Measurements from ENCODE around the gene NRDE2.

Gene NRDE2

GRCh38 chr14:90295870-90296516 lies 35.7 kb downstream of the NRDE2 start:
- DNase-seq (ENCODE audit: low spot score): no peak

GRCh38 chr14:90294872-90295271 lies 36.9 kb downstream of the NRDE2 start:
- DNase-seq (ENCODE audit: low spot score): no peak

GRCh38 chr14:90293766-90294730 lies 37.7 kb downstream of the NRDE2 start:
- no peak for DNase-seq (ENCODE audit: low spot score)

- no peak for DNase-seq (ENCODE audit: low spot score)
These were observed 40.0 kb downstream of the NRDE2 start for GRCh38 chr14:90291699-90292098.

- DNase-seq (ENCODE audit: low spot score): no peak
These were observed 41.3 kb downstream of the NRDE2 start for GRCh38 chr14:90290337-90291011.

- peak; percentile 42 for DNase-seq (ENCODE audit: low spot score)
These were observed 42.9 kb downstream of the NRDE2 start for GRCh38 chr14:90288651-90289355.

GRCh38 chr14:90287791-90288190 lies 44.0 kb downstream of the NRDE2 start:
- DNase-seq (ENCODE audit: low spot score): peak; percentile 88

GRCh38 chr14:90281756-90282155 lies 50.0 kb downstream of the NRDE2 start:
- DNase-seq (ENCODE audit: low spot score): no peak

- DNase-seq (ENCODE audit: low spot score): no peak
These were observed 50.5 kb downstream of the NRDE2 start for GRCh38 chr14:90281261-90281660.

- DNase-seq (ENCODE audit: low spot score): no peak
These were observed 51.6 kb downstream of the NRDE2 start for GRCh38 chr14:90280096-90280495.

GRCh38 chr14:90278199-90279175 lies 53.3 kb downstream of the NRDE2 start:
- DNase-seq (ENCODE audit: low spot score): no peak

GRCh38 chr14:90277581-90278198 lies 54.1 kb downstream of the NRDE2 start:
- no peak for DNase-seq (ENCODE audit: low spot score)

GRCh38 chr14:90276646-90277367 lies 54.9 kb downstream of the NRDE2 start:
- peak; percentile 55 for DNase-seq (ENCODE audit: low spot score)

GRCh38 chr14:90275820-90276219 lies 55.9 kb downstream of the NRDE2 start:
- no peak for DNase-seq (ENCODE audit: low spot score)

- DNase-seq (ENCODE audit: low spot score): no peak
These were observed 56.3 kb downstream of the NRDE2 start for GRCh38 chr14:90275458-90275814.

GRCh38 chr14:90274808-90275457 lies 56.8 kb downstream of the NRDE2 start:
- no peak for DNase-seq (ENCODE audit: low spot score)

GRCh38 chr14:90274019-90274418 lies 57.7 kb downstream of the NRDE2 start:
- no peak for DNase-seq (ENCODE audit: low spot score)

- DNase-seq (ENCODE audit: low spot score): no peak
These were observed 58.2 kb downstream of the NRDE2 start for GRCh38 chr14:90273532-90273931.

- DNase-seq (ENCODE audit: low spot score): no peak
These were observed 59.2 kb downstream of the NRDE2 start for GRCh38 chr14:90272523-90272922.

Measured in cerebellar cortex (tissue), 1 donor.